Measurements from ENCODE around the gene KAZN.

KAZN gene

DNA sequence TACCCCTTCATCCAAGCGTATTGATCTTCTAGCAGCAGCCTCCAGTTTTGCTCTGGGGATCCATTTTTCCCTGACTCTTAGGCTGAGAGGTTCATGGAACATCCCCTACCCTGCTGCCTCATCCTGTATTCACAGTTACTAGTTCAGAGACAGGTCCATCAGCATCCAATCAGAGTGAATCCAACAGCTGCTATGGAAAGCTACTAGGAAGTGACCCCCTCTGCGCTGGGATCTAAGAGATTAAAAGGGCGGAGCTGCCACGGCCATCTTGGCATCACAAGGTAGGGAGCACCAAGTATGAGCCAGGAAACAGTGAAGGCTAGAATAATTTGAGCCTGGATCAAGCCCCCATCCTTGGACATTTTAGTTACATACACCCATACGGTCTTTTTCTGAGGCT lies 32.5 kb downstream of the KAZN start:
- H3K9me3 ChIP-seq (ENCODE audit: control insufficient read depth, insufficient read depth, low read depth, low read length), result no peaks in the 10 kb centered on the region
- no peak overlapping the region for H3K27ac ChIP-seq (ENCODE audit: extremely low read depth, low read depth, low read length)
- no peak overlapping the region for H3K4me3 ChIP-seq (ENCODE audit: low read depth, low read length)
- H3K4me1 ChIP-seq (ENCODE audit: control insufficient read depth, insufficient read depth, low read length), result no peaks in the 10 kb centered on the region
- CTCF ChIA-PET, result interaction anchor here (1.5 kb wide), 1 partner anchor 416 kb away, joined by 5 read pairs; no protein-coding TSS in a partner anchor
- no peak for TF ChIP-seq KLF1 (tag by site-specific recombination; IDR thresholded peaks at IDR 0.05)
- no peak for TF ChIP-seq ZNF394 (tag by site-specific recombination; IDR thresholded peaks at IDR 0.05; ENCODE audit: borderline replicate concordance)
- no peak for TF ChIP-seq ZNF2 (tag by site-specific recombination; IDR thresholded peaks at IDR 0.05)
- TF ChIP-seq, protein P1, sequence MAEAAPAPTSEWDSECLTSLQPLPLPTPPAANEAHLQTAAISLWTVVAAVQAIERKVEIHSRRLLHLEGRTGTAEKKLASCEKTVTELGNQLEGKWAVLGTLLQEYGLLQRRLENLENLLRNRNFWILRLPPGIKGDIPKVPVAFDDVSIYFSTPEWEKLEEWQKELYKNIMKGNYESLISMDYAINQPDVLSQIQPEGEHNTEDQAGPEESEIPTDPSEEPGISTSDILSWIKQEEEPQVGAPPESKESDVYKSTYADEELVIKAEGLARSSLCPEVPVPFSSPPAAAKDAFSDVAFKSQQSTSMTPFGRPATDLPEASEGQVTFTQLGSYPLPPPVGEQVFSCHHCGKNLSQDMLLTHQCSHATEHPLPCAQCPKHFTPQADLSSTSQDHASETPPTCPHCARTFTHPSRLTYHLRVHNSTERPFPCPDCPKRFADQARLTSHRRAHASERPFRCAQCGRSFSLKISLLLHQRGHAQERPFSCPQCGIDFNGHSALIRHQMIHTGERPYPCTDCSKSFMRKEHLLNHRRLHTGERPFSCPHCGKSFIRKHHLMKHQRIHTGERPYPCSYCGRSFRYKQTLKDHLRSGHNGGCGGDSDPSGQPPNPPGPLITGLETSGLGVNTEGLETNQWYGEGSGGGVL (tag by site-specific recombination; IDR thresholded peaks at IDR 0.05), result no peak
- POLR2A ChIA-PET, result no interaction called here
- H3K36me3 ChIP-seq (ENCODE audit: control insufficient read depth in 2 of 2, insufficient read depth in 1 of 2, low read length in 2 of 2), result no peaks in the 10 kb centered on the region

DNA sequence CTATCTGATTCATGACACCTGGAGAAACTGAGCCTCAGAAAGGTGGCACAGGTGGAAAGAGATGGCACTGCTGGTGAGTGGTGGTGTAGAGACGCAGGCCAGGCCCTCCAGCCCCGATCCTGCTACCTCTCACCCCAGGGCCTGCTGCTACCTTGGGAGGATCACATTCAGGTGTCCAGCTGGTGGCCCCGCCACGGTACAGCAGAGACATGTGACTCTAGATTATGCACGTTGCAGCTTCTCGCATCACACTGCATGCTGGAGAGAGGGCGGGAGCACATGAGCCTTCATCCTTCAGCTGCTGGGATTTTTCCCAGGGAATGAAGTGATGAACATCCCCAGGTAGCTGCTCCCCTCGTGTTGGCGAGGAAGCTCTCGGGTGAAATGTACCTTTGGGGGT lies 32.9 kb downstream of the KAZN start:
- Histone ChIP-seq H3K9me3 (ENCODE audit: control insufficient read depth, insufficient read depth, low read depth, low read length) (no peaks in the 10 kb centered on the region), H3K36me3 (ENCODE audit: control insufficient read depth in 2 of 2, insufficient read depth in 1 of 2, low read length in 2 of 2) (no peaks in the 10 kb centered on the region), H3K27ac (ENCODE audit: extremely low read depth, low read depth, low read length) (no peak overlapping the region), H3K4me3 (ENCODE audit: low read depth, low read length) (no peak overlapping the region), H3K4me1 (ENCODE audit: control insufficient read depth, insufficient read depth, low read length) (no peaks in the 10 kb centered on the region)
- ChIA-PET CTCF (interaction anchor here (0.6 to 1.5 kb wide), 2 partner anchors 416 to 517 kb away, joined by 3 to 5 read pairs; no protein-coding TSS in a partner anchor), POLR2A (no interaction called here)
- TF ChIP-seq ZNF37A (tag by site-specific recombination; IDR thresholded peaks at IDR 0.05) (no peak), ZBTB44 (tag by site-specific recombination; IDR thresholded peaks at IDR 0.05) (0 out of 2 replicates have a peak, but pooled peaks have one; percentile 17), ZNF830 (tag by site-specific recombination; IDR thresholded peaks at IDR 0.05; ENCODE audit: low read depth) (no peak), ZNF133 (tag by site-specific recombination; IDR thresholded peaks at IDR 0.05) (no peak), GLI4 (tag by site-specific recombination; IDR thresholded peaks at IDR 0.05) (no peak), BCL11A (tag by site-specific recombination; IDR thresholded peaks at IDR 0.05; ENCODE audit: low read depth) (no peak)

- Histone ChIP-seq H3K27ac (ENCODE audit: extremely low read depth, low read depth, low read length) (no peak overlapping the region), H3K9me3 (ENCODE audit: control insufficient read depth, insufficient read depth, low read depth, low read length) (no peaks in the 10 kb centered on the region), H3K4me3 (ENCODE audit: low read depth, low read length) (no peak overlapping the region), H3K4me1 (ENCODE audit: control insufficient read depth, insufficient read depth, low read length) (no peaks in the 10 kb centered on the region), H3K36me3 (ENCODE audit: control insufficient read depth in 2 of 2, insufficient read depth in 1 of 2, low read length in 2 of 2) (no peaks in the 10 kb centered on the region)
- ChIA-PET POLR2A (no interaction called here), CTCF (no interaction called here)
- no peak for TF ChIP-seq ZNF521 (tag by site-specific recombination; IDR thresholded peaks at IDR 0.05)
- TF ChIP-seq ZNF660 (tag by site-specific recombination; IDR thresholded peaks at IDR 0.05), result no peak
These were observed 36.0 kb downstream of the KAZN start for GRCh38 chr1:14634486-14634885.

GRCh38 chr1:14635421-14635820 lies 36.9 kb downstream of the KAZN start:
- Histone ChIP-seq H3K36me3 (ENCODE audit: control insufficient read depth in 2 of 2, insufficient read depth in 1 of 2, low read length in 2 of 2) (no peaks in the 10 kb centered on the region), H3K4me1 (ENCODE audit: control insufficient read depth, insufficient read depth, low read length) (no peaks in the 10 kb centered on the region), H3K9me3 (ENCODE audit: control insufficient read depth, insufficient read depth, low read depth, low read length) (no peaks in the 10 kb centered on the region), H3K27ac (ENCODE audit: extremely low read depth, low read depth, low read length) (no peak overlapping the region), H3K4me3 (ENCODE audit: low read depth, low read length) (no peak overlapping the region)
- CTCF ChIA-PET, result interaction anchor here (0.6 kb wide), 1 partner anchor 15 kb away, joined by 5 read pairs; no protein-coding TSS in a partner anchor
- POLR2A ChIA-PET, result no interaction called here
- TF ChIP-seq ZNF292 (tag by site-specific recombination; IDR thresholded peaks at IDR 0.05; ENCODE audit: borderline replicate concordance, low read depth) (no peak), GLIS1 (tag by site-specific recombination; IDR thresholded peaks at IDR 0.05) (no peak), SALL2 (tag by site-specific recombination; IDR thresholded peaks at IDR 0.05; ENCODE audit: borderline replicate concordance) (no peak), REPIN1 (tag by site-specific recombination; IDR thresholded peaks at IDR 0.05; ENCODE audit: low read depth) (no peak), ZNF792 (tag by site-specific recombination; IDR thresholded peaks at IDR 0.05) (no peak), ZNF707 (tag by site-specific recombination; IDR thresholded peaks at IDR 0.05) (no peak), ZNF404 (tag by site-specific recombination; IDR thresholded peaks at IDR 0.05) (no peak)
- TF ChIP-seq, protein P2, sequence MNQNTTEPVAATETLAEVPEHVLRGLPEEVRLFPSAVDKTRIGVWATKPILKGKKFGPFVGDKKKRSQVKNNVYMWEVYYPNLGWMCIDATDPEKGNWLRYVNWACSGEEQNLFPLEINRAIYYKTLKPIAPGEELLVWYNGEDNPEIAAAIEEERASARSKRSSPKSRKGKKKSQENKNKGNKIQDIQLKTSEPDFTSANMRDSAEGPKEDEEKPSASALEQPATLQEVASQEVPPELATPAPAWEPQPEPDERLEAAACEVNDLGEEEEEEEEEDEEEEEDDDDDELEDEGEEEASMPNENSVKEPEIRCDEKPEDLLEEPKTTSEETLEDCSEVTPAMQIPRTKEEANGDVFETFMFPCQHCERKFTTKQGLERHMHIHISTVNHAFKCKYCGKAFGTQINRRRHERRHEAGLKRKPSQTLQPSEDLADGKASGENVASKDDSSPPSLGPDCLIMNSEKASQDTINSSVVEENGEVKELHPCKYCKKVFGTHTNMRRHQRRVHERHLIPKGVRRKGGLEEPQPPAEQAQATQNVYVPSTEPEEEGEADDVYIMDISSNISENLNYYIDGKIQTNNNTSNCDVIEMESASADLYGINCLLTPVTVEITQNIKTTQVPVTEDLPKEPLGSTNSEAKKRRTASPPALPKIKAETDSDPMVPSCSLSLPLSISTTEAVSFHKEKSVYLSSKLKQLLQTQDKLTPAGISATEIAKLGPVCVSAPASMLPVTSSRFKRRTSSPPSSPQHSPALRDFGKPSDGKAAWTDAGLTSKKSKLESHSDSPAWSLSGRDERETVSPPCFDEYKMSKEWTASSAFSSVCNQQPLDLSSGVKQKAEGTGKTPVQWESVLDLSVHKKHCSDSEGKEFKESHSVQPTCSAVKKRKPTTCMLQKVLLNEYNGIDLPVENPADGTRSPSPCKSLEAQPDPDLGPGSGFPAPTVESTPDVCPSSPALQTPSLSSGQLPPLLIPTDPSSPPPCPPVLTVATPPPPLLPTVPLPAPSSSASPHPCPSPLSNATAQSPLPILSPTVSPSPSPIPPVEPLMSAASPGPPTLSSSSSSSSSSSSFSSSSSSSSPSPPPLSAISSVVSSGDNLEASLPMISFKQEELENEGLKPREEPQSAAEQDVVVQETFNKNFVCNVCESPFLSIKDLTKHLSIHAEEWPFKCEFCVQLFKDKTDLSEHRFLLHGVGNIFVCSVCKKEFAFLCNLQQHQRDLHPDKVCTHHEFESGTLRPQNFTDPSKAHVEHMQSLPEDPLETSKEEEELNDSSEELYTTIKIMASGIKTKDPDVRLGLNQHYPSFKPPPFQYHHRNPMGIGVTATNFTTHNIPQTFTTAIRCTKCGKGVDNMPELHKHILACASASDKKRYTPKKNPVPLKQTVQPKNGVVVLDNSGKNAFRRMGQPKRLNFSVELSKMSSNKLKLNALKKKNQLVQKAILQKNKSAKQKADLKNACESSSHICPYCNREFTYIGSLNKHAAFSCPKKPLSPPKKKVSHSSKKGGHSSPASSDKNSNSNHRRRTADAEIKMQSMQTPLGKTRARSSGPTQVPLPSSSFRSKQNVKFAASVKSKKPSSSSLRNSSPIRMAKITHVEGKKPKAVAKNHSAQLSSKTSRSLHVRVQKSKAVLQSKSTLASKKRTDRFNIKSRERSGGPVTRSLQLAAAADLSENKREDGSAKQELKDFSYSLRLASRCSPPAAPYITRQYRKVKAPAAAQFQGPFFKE (tag by site-specific recombination; IDR thresholded peaks at IDR 0.05; ENCODE audit: borderline replicate concordance), result no peak

All from HEK293 (cell line).